Measurements from ENCODE around the gene PTPRN2. TPM values are rescaled to one million over a fixed set of nuclear protein-coding genes. Genes with fewer than 3 reads are reported as not detected.

Gene PTPRN2
- total and polyA plus RNA-seq, 2 of the 8 experiments (the other 6 are each of a cell fraction or from before 2014, with no cell fraction given) = 2.6 to 4.5 TPM

- no peak for TF ChIP-seq CHD7 (IDR thresholded peaks at IDR 0.05; ENCODE audit: insufficient replicate concordance, low read length)
- TF ChIP-seq RXRA (IDR thresholded peaks at IDR 0.05; ENCODE audit: insufficient read depth, low read depth, low read length) = no peak
Measured at GRCh38 chr7:157622408-157623205, 965.0 kb downstream of the PTPRN2 start (continued).

Data from H1 (cell line).